ENCODE measurements around the gene OCA2.

DNA sequence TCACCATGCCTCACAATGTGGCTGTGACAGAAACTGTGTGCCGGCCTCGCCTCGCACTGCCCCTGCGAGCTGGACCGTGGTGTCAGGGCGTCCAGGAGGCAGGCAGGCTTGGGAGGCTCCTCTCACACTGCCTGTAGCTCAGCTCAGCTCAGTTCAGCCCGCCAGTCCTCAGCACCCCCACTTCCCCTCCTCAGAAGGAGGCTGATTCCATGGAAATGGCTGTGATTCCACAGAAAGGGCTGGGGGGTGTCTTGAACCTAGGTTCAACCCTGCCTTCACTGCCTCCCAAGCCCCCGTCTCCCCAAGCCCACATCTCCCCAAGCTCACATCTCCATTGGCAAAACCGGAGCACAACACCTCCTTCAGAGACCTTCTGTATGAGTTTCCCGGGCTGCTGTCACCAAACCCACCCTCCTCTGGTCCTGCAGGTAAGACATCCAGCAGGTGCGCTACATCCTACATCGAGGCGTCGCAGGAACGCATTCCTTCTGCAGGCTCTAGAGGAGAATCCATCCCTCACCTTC is 94.0 kb downstream of the OCA2 start:
- TF ChIP-seq, protein P1, sequence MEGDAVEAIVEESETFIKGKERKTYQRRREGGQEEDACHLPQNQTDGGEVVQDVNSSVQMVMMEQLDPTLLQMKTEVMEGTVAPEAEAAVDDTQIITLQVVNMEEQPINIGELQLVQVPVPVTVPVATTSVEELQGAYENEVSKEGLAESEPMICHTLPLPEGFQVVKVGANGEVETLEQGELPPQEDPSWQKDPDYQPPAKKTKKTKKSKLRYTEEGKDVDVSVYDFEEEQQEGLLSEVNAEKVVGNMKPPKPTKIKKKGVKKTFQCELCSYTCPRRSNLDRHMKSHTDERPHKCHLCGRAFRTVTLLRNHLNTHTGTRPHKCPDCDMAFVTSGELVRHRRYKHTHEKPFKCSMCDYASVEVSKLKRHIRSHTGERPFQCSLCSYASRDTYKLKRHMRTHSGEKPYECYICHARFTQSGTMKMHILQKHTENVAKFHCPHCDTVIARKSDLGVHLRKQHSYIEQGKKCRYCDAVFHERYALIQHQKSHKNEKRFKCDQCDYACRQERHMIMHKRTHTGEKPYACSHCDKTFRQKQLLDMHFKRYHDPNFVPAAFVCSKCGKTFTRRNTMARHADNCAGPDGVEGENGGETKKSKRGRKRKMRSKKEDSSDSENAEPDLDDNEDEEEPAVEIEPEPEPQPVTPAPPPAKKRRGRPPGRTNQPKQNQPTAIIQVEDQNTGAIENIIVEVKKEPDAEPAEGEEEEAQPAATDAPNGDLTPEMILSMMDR (IDR thresholded peaks at IDR 0.05): no peak
- TF ChIP-seq EP300 (IDR thresholded peaks at IDR 0.05) (no peak), POLR2AphosphoS5 (IDR thresholded peaks at IDR 0.05) (no peak), POLR2A (IDR thresholded peaks at IDR 0.05) (no peak)
